ENCODE measurements around the gene ANO3.

Gene ANO3

GRCh38 chr11:26712497-26712896 is 380.6 kb downstream of the ANO3 start:
- H3K4me3 ChIP-seq, result no peak overlapping the region
- no peak for DNase-seq
- intact Hi-C loops (cut with DNase I; ENCODE audit: low total_unique reads), result no loop called here
- no peaks in the 10 kb centered on the region for H3K4me1 ChIP-seq
- TF ChIP-seq CTCF (IDR thresholded peaks at IDR 0.05), result no peak
- no peaks in the 10 kb centered on the region for H3K36me3 ChIP-seq
- H3K9me3 ChIP-seq, result no peaks in the 10 kb centered on the region
- H3K27me3 ChIP-seq, result no peaks in the 10 kb centered on the region
- H3K27ac ChIP-seq, result no peak overlapping the region

Data from tibial artery (tissue), 4 donors.